NT2/D1 (cell line): ENCODE measurements around the gene AXIN1.

Experiments
- SUZ12 ChIP-seq: IDR thresholded peaks from 2 replicates; pipeline ENCODE4 v1.6.1; 2011; ENCODE audit not compliant: insufficient read length, insufficient read depth; ENCODE audit errors: extremely low read depth
- YY1 ChIP-seq: IDR thresholded peaks from 2 replicates; pipeline ENCODE4 v1.6.1; 2011; ENCODE audit not compliant: insufficient read length, insufficient read depth
- ZNF274 ChIP-seq: IDR thresholded peaks from 2 replicates; pipeline ENCODE4 v1.6.1; 2011; ENCODE audit warnings: mild to moderate bottlenecking, low read depth, low read length

DNA sequence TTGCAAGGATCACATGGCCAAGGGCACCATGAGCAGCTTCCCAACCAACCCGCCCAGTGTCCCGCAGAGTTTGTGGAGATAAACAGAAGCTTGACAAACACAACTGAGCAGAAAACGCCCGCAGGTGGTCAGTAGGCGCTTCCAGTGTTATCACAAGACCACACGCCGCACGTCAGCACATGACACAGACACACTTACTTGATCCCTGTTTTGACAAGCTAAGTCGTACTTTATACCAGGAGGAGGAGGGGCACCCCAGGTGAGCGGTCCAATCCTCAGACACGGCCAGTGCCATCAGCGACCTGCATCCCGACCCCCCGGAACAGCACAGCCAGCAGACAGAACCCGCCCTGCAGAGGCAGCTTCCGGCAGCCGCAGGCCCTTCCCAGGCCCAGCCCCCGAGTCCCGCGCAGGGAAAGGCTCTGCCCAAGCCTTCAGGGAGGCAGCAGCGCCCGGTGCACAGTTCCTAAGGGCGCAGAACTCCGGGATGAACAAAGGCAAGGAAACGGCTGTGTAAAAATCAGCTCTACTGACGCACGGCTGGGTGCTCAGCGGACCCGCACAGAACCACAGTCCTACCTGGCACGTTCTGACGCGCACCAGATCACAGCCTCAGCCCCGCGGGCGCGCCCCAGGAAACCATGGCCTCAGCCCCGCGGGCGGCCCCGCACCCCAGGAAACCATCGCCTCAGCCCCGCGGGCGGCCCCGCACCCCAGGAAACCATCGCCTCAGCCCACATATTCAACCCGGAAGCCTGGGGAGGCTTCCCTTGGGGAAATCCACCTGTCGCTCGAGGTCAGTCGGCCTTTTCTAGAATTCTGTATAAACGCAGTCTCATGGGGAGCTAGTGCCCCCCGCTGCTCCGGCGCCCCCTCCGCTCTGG lies 27.8 kb downstream of the AXIN1 start:
- TF ChIP-seq ZNF274 (no peak), YY1 (no peak), SUZ12 (no peak)
